Measurements from ENCODE around the gene UBASH3A. TPM values are rescaled to one million over a fixed set of nuclear protein-coding genes. Genes with fewer than 3 reads are reported as not detected.

UBASH3A gene
- total RNA-seq, 2 experiments from 2014 or later = not detected

DNA sequence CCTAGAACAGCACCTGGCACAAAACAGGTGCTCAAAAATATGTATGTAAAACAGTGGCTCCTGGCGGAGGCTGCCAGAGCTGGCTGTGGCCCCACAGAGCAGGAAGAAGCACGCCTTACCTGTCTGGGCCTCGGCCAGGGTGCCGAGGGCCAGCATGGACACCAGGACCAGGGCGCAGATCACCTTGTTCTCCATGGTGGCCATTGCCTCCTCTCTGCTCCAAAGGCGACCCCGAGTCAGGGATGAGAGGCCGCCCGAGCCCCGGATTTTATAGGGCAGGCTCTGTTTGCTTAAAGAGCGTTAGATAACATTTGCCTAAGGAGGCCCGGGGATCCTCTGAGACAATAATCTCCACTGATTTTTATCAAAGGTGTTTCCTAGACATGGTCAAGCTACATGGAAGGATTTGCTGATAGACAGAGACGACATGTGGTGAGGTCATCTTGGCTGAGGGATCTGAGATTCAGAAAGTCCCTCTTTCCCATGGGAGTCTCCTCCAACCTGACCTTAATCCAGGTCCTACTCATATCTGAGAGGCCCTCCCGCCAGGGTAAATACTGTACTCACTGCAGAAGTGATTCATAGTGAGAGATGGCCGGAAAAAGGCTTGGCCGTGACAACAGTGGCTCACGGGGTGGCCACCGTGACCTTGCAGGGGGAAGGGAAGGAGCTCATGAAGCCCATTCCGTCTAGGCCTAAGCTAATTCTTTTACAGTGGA, 37.3 kb upstream of the UBASH3A start, which contains the start of gene TFF1:
Gene TFF1, minus strand, starts transcription at position 244 of the 719 bp plus-strand sequence. Its CDS starts 40 bp downstream, at position 204.
- Histone ChIP-seq H3K9me2 (ENCODE audit: insufficient read depth, low read length) (no peaks in the 10 kb centered on the region), H3K36me3 (ENCODE audit: insufficient read depth, low read length) (no peaks in the 10 kb centered on the region), H3K27ac (ENCODE audit: low read depth, low read length, poor library complexity, severe bottlenecking) (no peak within 1 kb of the TSS), H4K20me1 (ENCODE audit: insufficient read depth, low read length) (no peaks in the 10 kb centered on the region), H3K9me3 (ENCODE audit: low read length) (no peaks in the 10 kb centered on the region), H3K4me1 (ENCODE audit: insufficient read depth, low read length, poor library complexity, severe bottlenecking) (peaks cover 26% of the 10 kb centered on the region), H2AFZ (ENCODE audit: low read length) (peak within 1 kb of the TSS; percentile 32; the same call in 1 of the 2 replicates), H3K4me2 (ENCODE audit: low read length) (0 out of 2 replicates have a peak within 1 kb of the TSS, but pooled peaks have one; percentile 16), H3K79me2 (ENCODE audit: insufficient read depth, low read depth, low read length) (no peaks in the 10 kb centered on the region), H3K4me3 (ENCODE audit: low read depth, low read length, poor library complexity, severe bottlenecking) (no peak within 1 kb of the TSS)
- peak; percentile 9 for DNase-seq (ENCODE audit: low spot score)
- ChIA-PET CTCF (ENCODE audit: unreplicated experiment) (interaction anchor here (0.6 kb wide), 1 partner anchor 48 kb away, joined by 3 read pairs; no protein-coding TSS in a partner anchor), POLR2A (interaction anchor here (1.2 kb wide), 1 partner anchor 59 kb away, joined by 3 read pairs; no protein-coding TSS in a partner anchor)
- no TSS peak for BruUV-seq (replicated peaks)
- intact Hi-C loops (cut with micrococcal nuclease; ENCODE audit: unreplicated experiment) = loop anchor here (10.0 kb wide), 1 partner anchor 88 kb away; no protein-coding TSS in a partner anchor
- no peak for TF ChIP-seq EZH2phosphoT487 (IDR thresholded peaks at IDR 0.05; ENCODE audit: borderline replicate concordance, low read depth, low read length)
- TF ChIP-seq, protein P1, sequence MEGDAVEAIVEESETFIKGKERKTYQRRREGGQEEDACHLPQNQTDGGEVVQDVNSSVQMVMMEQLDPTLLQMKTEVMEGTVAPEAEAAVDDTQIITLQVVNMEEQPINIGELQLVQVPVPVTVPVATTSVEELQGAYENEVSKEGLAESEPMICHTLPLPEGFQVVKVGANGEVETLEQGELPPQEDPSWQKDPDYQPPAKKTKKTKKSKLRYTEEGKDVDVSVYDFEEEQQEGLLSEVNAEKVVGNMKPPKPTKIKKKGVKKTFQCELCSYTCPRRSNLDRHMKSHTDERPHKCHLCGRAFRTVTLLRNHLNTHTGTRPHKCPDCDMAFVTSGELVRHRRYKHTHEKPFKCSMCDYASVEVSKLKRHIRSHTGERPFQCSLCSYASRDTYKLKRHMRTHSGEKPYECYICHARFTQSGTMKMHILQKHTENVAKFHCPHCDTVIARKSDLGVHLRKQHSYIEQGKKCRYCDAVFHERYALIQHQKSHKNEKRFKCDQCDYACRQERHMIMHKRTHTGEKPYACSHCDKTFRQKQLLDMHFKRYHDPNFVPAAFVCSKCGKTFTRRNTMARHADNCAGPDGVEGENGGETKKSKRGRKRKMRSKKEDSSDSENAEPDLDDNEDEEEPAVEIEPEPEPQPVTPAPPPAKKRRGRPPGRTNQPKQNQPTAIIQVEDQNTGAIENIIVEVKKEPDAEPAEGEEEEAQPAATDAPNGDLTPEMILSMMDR (conservative IDR thresholded peaks at IDR 0.05; ENCODE audit: low read length) = no peak

DNA sequence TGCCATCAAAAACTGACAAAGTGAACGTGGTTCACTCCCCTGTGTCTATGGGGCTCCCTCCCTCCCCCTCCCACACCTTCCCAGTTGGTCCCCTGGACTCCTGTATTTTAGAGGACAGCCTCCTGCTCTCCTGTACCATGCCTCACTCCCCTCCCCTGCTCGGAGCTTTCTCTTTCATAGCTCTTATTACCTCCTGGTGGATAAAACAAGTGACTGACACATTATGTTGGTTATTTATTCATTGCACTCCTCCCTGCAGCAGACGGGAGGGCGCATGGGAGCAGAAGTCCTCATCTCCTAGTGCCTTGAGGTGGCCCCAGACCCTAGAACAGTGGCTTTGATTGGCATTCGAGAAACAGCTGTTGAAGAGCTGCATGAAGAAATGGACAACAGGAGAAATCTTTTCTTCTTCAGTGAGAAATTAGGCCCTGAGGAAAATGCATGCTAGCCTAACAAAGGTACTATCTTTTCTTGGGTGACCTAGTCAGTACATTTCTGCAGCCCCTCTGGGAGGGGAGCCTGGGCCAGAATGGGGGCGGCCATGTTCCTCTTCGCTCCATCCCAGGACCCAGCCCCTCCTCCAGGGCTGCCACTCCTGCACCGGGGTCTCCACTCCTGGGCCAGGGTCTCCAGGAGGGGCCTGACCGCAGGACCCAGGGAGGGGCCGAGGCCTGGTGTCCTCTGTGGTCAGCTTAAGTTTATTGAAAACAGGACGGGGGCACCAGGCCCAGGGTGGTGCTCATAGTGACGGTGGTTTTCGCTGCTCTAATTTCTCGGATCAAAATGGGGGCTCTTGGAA, 36.1 kb upstream of the UBASH3A start:
- Histone ChIP-seq H3K9me2 (ENCODE audit: insufficient read depth, low read length) (no peaks in the 10 kb centered on the region), H3K4me1 (ENCODE audit: insufficient read depth, low read length, poor library complexity, severe bottlenecking) (peaks cover 19% of the 10 kb centered on the region), H3K4me2 (ENCODE audit: low read length) (no peak overlapping the region), H3K9me3 (ENCODE audit: low read length) (no peaks in the 10 kb centered on the region), H2AFZ (ENCODE audit: low read length) (peak overlapping the region; percentile 32; the same call in 1 of the 2 replicates), H3K79me2 (ENCODE audit: insufficient read depth, low read depth, low read length) (no peaks in the 10 kb centered on the region), H3K36me3 (ENCODE audit: insufficient read depth, low read length) (no peaks in the 10 kb centered on the region), H3K4me3 (ENCODE audit: low read depth, low read length, poor library complexity, severe bottlenecking) (no peak overlapping the region), H4K20me1 (ENCODE audit: insufficient read depth, low read length) (no peaks in the 10 kb centered on the region), H3K27ac (ENCODE audit: low read depth, low read length, poor library complexity, severe bottlenecking) (no peak overlapping the region)
- ChIA-PET CTCF (ENCODE audit: unreplicated experiment) (interaction anchor here (0.6 to 1.2 kb wide), 3 partner anchors 14 to 49 kb away, joined by 3 to 4 read pairs (median 3); no protein-coding TSS in a partner anchor), POLR2A (interaction anchor here (0.6 to 1.2 kb wide), 2 partner anchors 26 to 58 kb away, joined by 3 read pairs; no protein-coding TSS in a partner anchor)
- peak; percentile 37 for DNase-seq (ENCODE audit: low spot score)
- intact Hi-C loops (cut with micrococcal nuclease; ENCODE audit: unreplicated experiment) = loop anchor here (10.0 kb wide), 1 partner anchor 87 kb away; no protein-coding TSS in a partner anchor
- TF ChIP-seq EZH2phosphoT487 (IDR thresholded peaks at IDR 0.05; ENCODE audit: borderline replicate concordance, low read depth, low read length) = no peak
- TF ChIP-seq, protein P1 (conservative IDR thresholded peaks at IDR 0.05; ENCODE audit: low read length) = peak; percentile 34; the same call in 1 of the 2 replicates
- BruUV-seq (replicated peaks) = no TSS peak
